H1 (cell line): ENCODE measurements around the gene TMEM164. TPM values are rescaled to one million over a fixed set of nuclear protein-coding genes. Genes with fewer than 3 reads are reported as not detected.

Source experiments
- ASH2L ChIP-seq: fragments of 200-600, 300-600 bp; sonication (generic); IDR thresholded peaks from one replicate; pipeline ENCODE4 v1.7.1; 2017; ENCODE audit warnings: low read length
- KDM5A ChIP-seq: fragments of 200-600 bp; IDR thresholded peaks from 2 replicates; pipeline ENCODE4 v1.7.1; 2012; ENCODE audit warnings: mild to moderate bottlenecking, low read length, inconsistent platforms, mixed read lengths
- NANOG ChIP-seq: IDR thresholded peaks from 2 replicates; pipeline ENCODE4 v1.6.1; 2011; ENCODE audit warnings: low read length, low read depth, mild to moderate bottlenecking, inconsistent platforms; ENCODE audit not compliant: insufficient read depth, poor library complexity, severe bottlenecking
- TBP ChIP-seq: IDR thresholded peaks from 2 replicates; pipeline ENCODE4 v1.6.1; 2011; ENCODE audit warnings: low read depth, low read length, improper control_type of control experiment
- polyA plus RNA-seq, 7 experiments: library from polyadenylated mRNA; depleted of rRNA in 3 of 7; stranded (reverse) in 5 of 7; unstranded in 2 of 7; fragments of >200 nt in 5 of 7; fragments of 200-250 nt in 2 of 7; gene quantifications; 1 replicate in 5 of 7; 2 replicates in 1 of 7; 4 replicates in 1 of 7; pipeline versions ENCODE4 v1.2.1 to v1.2.3, GENCODE V29; 2011 to 2013; ENCODE audit warnings: missing spikeins in 2 of 7, mixed read lengths in 2 of 7
- total RNA-seq: library from RNA; stranded (reverse); fragmentation: NEBNext Ultra II Directional; extraction: Animal tissue kit (Norgen Biotek cat#: 25700); gene quantifications from 2 replicates; pipeline ENCODE4 v1.2.1, GENCODE V29; 2021
- TF ChIP-seq, protein P1 (sequence below): IDR thresholded peaks from 2 replicates; pipeline ENCODE4 v1.6.1; 2012; ENCODE audit warnings: low read length, inconsistent platforms

The TMEM164 gene
- total and polyA plus RNA-seq, 2 of the 8 experiments (the other 6 are each of a cell fraction or from before 2014, with no cell fraction given) = 7.3 to 14.8 TPM

DNA sequence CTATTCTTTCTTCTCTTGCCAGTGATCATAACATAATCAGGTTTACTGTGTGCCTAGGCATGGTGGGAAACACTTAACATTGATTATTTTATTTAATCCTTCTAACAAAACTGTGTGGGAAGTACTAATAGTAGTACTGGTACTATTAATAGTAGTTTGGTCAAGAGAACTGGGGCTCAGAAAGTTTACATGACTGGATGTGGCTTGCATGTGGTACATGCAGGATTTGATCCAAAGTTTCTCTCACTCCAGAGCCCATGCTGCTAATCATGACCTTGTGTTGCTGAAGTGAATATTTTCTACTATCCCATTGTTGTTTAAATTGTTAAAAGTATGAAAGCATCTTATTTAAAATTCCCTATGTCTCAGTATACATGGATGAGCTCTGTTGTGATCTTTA, 78.4 kb downstream of the TMEM164 start (continued):
- TF ChIP-seq TBP (no peak), KDM5A (no peak), NANOG (no peak), ASH2L (no peak)
- TF ChIP-seq, protein P1, sequence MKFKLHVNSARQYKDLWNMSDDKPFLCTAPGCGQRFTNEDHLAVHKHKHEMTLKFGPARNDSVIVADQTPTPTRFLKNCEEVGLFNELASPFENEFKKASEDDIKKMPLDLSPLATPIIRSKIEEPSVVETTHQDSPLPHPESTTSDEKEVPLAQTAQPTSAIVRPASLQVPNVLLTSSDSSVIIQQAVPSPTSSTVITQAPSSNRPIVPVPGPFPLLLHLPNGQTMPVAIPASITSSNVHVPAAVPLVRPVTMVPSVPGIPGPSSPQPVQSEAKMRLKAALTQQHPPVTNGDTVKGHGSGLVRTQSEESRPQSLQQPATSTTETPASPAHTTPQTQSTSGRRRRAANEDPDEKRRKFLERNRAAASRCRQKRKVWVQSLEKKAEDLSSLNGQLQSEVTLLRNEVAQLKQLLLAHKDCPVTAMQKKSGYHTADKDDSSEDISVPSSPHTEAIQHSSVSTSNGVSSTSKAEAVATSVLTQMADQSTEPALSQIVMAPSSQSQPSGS = no peak
